ENCODE results near the gene CST1.
"Not testable (repeated sequence)": the region's sequence is repeated elsewhere in the genome, so short reads cannot be mapped to it uniquely, and the experiment has no call there.

CST1 gene

DNA sequence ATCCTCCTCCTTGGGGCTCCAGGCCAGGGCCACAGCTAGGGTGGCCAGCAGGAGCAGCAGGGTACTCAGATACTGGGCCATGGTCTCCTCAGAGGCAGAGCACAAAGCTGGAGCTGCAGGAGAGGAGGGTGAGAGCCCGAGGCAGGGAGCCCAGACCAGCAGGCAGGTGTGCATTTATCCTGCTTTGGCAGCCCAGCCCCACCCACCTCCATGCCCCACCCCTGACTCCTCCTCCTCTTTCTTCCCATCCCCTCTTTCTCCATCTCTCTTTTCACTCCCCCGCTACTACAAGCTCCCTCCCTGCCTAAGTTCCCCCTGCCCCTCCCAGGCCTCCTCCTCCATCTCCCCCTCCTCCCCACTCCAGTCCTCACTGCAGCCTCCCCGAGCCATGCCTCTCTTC, at the start of gene CST1:
TSS of gene CST1 (minus strand) at position 150 of the 400 bp plus-strand sequence. CDS start at position 81, 69 bp downstream.
- DNase-seq, result not testable (repeated sequence)

DNA sequence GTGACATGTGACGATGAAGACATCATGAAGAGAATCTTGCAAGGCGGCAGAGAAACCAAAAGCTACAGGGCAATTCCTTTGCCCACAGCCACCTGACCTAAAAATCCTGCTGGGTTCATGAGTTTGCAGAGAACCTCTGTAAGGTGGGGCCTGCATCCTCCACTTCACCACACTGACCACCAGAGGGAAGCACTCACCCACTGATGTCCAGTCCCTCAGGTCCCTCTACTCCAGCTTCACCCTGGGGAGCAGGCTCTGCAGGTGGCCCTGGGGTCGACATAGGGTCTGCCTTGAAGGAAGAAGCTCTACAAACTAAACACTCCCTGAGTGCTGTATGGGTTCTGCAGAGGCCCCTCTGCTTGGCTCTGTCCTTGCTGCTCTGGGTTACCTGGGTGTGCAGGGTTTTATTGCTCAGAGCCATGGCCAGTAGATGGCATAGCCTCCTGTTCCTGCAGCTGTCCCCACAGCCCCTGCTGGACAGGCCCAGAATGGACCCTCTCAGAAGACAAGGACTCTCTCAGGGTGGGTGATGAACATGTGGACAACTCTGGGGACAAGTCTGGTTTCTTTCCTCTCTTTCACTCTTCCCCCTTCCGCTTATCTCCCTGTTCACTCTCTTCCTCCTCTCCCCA, 48.6 kb upstream of the CST1 start:
- not testable (repeated sequence) for DNase-seq

GRCh38 chr20:23795526-23795925, 44.8 kb upstream of the CST1 start:
- DNase-seq, result no peak

DNA sequence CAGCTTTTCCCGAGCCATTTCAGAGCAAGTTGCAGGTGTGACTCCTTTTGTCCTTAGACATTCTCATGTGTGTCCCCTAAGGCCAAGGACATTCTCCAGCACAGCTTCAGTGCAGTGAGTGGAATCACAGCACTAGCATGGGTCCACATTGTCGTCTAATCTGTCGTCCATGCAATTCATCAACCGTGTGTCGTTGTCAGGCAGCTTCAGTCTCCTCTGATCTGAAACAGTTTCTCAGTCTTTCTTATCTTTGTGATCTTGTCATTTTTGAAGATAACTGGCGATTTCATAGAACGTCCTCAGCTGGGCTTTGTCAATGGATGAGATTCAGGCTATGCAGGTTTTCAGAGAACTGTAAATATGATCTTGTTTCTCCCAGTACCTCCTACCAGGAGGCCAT, 44.1 kb upstream of the CST1 start:
- DNase-seq, result no peak

- no peak for DNase-seq
Observed at GRCh38 chr20:23794065-23794464, 43.3 kb upstream of the CST1 start.

- no peak for DNase-seq
Observed at GRCh38 chr20:23783447-23783846, 32.7 kb upstream of the CST1 start.

DNA sequence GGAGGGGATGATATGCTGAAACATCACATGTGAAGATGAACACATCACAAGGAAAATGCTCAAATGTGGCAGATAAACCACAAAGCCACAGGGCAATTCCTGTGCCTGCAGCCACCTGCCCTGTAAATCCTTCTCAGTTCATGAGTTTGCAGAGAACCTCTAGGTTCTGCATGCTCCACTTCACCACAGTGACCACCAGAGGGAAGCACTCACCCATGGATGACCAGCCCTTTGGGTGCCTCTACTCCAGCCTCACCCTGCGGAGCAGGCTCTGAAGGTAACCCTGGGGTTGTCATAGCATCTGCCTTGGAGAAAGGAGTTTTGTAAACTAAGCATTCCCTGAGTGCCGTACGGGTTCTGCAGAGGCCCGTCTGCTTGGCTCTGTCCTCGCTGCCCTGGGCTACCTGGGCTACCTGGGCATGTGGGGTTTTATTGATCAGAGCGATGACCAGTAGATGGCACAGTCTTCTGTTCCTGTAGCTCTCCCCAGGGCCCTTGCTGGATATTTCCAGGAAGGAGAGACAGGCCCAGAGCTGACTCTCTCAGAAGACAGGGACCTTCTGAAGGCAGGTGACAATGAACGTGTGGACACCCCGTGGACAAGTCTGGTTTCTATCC, 31.7 kb upstream of the CST1 start:
- DNase-seq, result no peak

GRCh38 chr20:23778676-23779075, 27.9 kb upstream of the CST1 start:
- DNase-seq, result not testable (repeated sequence)

GRCh38 chr20:23777380-23777779, 26.6 kb upstream of the CST1 start:
- not testable (repeated sequence) for DNase-seq

- DNase-seq, result no peak
Observed at GRCh38 chr20:23776067-23776771, 25.5 kb upstream of the CST1 start.

GRCh38 chr20:23774081-23774480, 23.3 kb upstream of the CST1 start:
- DNase-seq, result no peak

GRCh38 chr20:23773579-23773978, 22.8 kb upstream of the CST1 start:
- no peak for DNase-seq

DNA sequence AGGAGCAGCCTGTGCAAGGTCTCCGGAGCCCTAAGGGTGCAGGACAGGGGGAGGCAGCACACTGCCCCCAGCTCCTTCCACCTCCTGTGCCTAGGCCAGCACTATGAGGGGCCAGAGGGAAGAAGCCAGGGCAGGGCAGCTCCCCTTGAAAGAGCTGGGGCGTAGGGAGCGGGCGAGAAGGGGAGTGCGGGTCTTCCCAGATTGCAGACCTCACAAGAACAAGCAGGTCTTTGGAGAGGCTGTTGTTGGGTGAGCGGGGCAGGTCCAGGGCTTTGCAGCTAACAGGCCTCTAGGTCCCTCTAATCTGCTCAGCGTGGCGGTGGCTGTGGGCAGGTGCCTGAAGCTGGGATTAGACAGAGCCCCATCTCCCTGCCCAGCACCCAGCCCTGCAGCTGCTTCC, 22.4 kb upstream of the CST1 start:
- DNase-seq, result no peak

GRCh38 chr20:23772074-23772473, 21.3 kb upstream of the CST1 start:
- no peak for DNase-seq

GRCh38 chr20:23770384-23770783, 19.6 kb upstream of the CST1 start:
- DNase-seq, result no peak

- not testable (repeated sequence) for DNase-seq
Observed at GRCh38 chr20:23768520-23768919, 17.8 kb upstream of the CST1 start.

- no peak for DNase-seq
Observed at GRCh38 chr20:23766531-23766930, 15.8 kb upstream of the CST1 start.

GRCh38 chr20:23765578-23765977, 14.8 kb upstream of the CST1 start:
- no peak for DNase-seq

GRCh38 chr20:23764630-23765029, 13.9 kb upstream of the CST1 start:
- DNase-seq, result not testable (repeated sequence)

GRCh38 chr20:23763345-23763744, 12.6 kb upstream of the CST1 start:
- no peak for DNase-seq

DNA sequence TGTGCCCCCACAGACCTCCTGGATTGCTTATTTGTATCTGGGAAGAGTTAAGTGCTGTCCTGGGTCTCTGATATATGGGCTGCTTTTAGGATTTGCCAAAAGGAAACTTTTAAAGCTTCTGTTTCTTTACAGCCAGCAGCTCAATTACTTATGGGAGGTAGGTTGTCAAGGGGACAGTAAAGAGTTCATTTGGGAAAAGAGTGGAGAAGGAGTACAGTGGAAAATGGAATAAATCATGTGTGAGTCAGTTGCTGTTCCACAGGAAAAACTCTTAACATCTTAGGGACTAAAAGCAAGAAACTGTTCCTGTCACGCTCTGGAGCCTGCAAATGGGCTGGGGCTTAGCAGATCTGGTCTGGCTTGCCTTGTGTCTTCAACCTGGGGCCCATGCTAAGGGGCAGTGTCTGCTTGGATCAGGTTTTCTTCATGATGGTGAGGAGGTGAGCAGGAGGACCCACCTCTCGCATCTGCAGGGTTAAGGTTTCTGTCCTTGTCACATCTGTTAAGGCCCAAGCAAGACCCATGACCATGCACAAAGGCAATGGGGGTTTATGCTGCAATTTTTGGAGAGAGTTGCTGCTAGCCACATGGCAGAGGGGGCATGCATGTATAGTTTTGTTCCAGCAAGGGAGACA, 8.7 kb upstream of the CST1 start:
- DNase-seq, result no peak

- not testable (repeated sequence) for DNase-seq
Observed at GRCh38 chr20:23756792-23757191, 6.1 kb upstream of the CST1 start.

DNA sequence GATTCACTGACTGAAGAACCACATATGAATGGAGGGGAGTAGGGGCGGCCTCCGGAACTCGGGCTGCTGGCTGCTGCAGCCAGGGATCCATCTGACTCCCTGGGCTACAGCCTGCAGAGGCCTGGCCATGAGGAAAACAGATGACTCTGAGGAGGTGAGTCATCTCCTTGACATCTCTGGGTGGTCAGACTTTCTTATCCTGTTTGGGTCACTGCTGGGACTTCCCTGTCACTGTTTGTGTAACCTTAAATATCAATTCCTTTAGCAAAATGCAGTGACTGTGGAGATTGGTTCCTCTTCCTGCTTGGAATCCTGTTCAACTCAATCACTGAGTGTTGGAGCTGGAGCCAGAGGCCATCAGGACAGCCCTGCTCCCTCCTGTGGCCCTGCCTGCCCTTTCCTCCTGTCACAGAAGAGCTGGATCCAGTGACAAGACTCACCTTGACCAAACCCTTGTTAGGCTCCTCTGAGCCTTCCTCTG, 4.4 kb upstream of the CST1 start:
- DNase-seq, result not testable (repeated sequence)

GRCh38 chr20:23754731-23755130, 4.0 kb upstream of the CST1 start:
- DNase-seq, result no peak

Measured in NCI-H226 (cell line).